ENCODE data around the gene PHB1.

Gene PHB1

GRCh38 chr17:49414622-49415350, at the start of gene PHB1:
Gene PHB1 (minus strand): TSS chr17:49414882. CDS start chr17:49413264, 1,618 bp downstream.
- peak; percentile 98 for DNase-seq (ENCODE audit: low spot score)

- DNase-seq (ENCODE audit: low spot score) = no peak
These were observed 49.4 kb upstream of the PHB1 start for GRCh38 chr17:49464049-49464448.

- DNase-seq (ENCODE audit: low spot score) = no peak
These were observed 46.9 kb upstream of the PHB1 start for GRCh38 chr17:49461580-49461979.

DNA sequence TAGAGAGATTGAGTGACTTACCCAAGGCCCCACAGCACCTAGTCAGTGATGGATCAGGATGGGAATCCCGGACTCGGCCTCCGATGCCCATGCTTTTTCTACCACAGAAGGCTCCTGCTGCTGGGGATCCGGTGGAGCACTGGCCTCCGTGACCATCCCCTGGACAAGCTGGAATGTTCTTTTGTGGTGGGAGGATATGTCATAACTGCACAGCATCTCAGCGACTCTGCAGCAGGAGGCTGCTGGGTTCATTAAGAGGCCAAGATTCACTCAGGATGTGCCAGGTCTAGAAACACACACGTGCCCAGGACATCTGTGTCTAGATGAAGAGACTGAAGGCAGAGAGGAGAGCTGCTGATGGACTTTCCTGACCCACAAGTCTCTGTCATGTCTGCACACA, 45.7 kb upstream of the PHB1 start:
- no peak for DNase-seq (ENCODE audit: low spot score)

DNA sequence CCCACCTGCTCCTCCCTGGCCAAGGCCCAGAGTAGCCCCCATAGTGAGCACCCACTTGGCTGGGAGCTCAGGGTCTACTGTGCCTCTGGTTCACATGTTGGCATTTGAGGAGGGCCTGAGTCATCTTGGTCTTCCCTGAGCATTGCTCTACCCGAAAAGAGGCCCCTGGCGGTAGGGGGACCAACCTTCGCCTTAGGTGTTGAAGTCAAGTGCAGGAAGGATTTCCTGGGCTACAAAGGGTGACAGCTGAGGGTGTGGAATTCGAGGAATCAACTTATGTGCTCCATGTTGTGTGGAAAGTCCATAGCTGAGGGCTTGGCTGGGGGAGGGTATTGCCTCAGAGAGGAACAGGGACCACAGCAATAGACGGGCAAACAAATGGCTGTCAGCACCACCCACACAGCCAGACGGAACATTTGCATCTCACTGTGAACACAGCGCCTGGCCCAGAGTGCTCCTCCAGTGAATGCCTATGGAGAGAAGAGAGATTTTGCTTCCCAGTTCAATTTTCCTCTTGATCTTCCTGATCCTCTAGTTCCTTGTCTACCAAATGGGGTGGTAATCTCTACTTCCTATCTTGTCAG, 44.8 kb upstream of the PHB1 start:
- no peak for DNase-seq (ENCODE audit: low spot score)

GRCh38 chr17:49457564-49458535, 43.2 kb upstream of the PHB1 start:
- DNase-seq (ENCODE audit: low spot score) = no peak

DNA sequence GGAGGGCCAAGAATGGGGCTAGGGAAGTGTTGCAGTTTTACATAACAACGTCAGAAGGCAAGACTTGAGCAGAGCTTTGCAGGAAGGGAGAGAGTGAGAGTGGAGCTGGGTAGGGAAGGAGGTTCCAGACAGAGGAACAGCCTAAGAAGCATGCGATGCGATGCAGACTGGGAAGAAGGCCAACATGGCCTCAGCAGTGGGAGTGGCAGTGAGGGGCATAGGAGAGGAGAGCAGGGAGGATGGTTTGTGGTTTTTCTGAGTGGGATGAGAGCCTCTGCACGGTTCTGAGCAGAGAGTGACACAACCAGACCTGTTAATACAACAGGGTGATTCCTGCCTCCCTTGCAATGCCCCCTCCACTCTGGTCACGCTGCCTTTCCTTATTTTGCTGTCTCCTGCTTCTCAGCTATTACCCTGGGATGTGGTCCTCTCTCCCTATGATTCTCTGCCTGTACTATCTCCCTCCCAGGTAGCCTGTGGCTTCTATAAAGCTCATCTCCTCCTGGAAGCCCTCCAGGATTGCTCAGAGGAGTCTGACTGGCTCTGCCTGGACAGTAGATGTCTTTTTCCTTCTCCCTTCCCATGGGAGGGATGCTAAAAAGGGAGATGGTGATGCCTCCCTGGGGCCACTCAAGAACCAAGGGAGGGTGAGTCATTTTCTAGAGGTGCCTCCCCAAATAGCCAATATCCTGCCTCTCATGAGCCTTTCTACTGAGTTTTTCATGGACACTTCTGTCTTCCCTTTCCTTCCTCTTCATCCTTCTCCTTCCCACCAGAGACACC, 41.7 kb upstream of the PHB1 start:
- DNase-seq (ENCODE audit: low spot score) = peak; percentile 79

GRCh38 chr17:49455272-49455861, 40.7 kb upstream of the PHB1 start:
- no peak for DNase-seq (ENCODE audit: low spot score)

GRCh38 chr17:49454050-49454449, 39.4 kb upstream of the PHB1 start:
- DNase-seq (ENCODE audit: low spot score) = peak; percentile 38

GRCh38 chr17:49452661-49453060, 38.0 kb upstream of the PHB1 start:
- DNase-seq (ENCODE audit: low spot score) = no peak

DNA sequence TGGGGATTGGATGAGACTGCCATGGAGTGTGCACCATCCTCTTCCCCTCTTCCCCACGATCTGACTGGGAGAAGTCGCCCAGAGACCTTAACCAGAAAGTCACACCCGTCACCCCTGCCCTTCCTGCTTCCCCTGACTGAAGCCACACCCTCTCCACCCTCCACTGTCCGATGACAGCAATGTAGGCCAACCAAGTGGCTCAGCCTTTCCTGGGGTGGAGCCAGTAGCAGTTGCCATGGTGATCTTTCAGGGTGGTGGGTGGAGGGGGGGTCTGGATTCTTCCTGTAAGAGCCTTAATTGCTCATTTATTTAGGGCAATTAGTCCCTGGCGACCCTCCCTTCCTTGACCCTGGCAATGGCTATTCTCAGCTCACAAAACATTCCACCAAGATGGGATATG, 37.5 kb upstream of the PHB1 start:
- no peak for DNase-seq (ENCODE audit: low spot score)

- DNase-seq (ENCODE audit: low spot score) = no peak
These were observed 36.1 kb upstream of the PHB1 start for GRCh38 chr17:49450735-49451134.

DNA sequence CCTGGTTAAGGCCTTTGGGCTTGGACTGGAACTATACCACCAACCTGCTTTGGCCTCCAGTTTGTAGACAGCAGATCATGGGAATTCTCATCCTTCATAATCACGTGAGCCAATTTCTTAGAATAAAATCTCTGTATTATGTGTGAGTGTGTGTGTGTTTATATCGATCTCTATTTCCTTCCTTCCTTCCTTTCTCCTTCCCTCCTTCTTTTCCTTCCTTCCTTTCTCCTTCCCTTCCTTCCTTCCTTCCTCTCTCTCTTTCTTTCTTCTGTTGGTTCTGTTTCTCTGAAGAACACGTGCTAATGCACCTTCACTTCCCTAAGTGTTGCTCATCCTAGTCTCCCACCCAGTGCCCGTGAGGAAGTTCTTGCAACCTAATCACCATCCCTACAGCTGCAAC, 35.5 kb upstream of the PHB1 start:
- DNase-seq (ENCODE audit: low spot score) = no peak

GRCh38 chr17:49447628-49448302, 33.1 kb upstream of the PHB1 start:
- DNase-seq (ENCODE audit: low spot score) = no peak

GRCh38 chr17:49445591-49445990, 30.9 kb upstream of the PHB1 start:
- DNase-seq (ENCODE audit: low spot score) = no peak

- no peak for DNase-seq (ENCODE audit: low spot score)
These were observed 29.7 kb upstream of the PHB1 start for GRCh38 chr17:49444384-49444783.

DNA sequence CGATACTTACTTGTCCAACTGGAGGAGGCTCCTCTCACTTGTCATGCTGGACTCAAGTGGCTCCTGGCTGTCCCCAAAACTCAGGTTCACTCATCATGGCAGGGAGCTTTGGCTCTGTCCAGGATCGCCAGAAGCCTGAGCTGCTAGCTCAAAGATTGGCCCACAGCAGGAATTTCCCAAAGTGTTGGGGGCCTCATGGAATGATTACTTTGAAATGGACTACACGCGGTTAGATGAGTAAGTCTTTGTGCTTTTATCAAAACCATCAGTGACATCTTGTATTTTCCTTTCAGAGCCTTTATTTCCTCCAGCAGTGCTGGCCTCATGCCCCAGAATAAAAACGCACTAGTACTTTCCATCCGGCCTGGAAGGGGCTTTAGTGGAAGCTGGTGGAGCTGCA, 29.2 kb upstream of the PHB1 start:
- DNase-seq (ENCODE audit: low spot score) = no peak

- no peak for DNase-seq (ENCODE audit: low spot score)
These were observed 27.4 kb upstream of the PHB1 start for GRCh38 chr17:49442041-49442440.

DNA sequence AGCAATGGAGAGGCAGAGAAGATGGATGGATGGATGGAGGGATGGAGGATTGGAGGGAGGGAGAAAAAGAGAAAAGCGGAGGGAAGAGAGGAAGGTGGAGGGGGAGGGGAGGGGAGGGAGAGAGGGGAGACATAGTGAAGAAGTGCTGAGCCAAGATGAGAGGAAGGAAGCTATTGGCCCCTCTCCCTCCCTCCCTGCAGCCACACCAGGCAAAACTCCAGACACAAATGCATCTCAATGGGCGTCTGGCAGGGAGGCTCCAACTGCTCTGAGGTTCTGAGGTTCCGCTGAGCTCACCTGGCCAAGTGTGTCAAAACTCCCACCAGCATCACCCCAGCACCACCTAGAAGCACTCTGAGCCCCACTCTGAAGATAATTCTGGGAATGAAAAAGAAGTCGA, 26.9 kb upstream of the PHB1 start:
- no peak for DNase-seq (ENCODE audit: low spot score)

- no peak for DNase-seq (ENCODE audit: low spot score)
These were observed 25.9 kb upstream of the PHB1 start for GRCh38 chr17:49440581-49440980.
